ENCODE measurements around the gene ZWINT.
A peak's percentile ranks its signal among the peaks of the same experiment; 100 is the strongest.

The ZWINT gene, protein sequence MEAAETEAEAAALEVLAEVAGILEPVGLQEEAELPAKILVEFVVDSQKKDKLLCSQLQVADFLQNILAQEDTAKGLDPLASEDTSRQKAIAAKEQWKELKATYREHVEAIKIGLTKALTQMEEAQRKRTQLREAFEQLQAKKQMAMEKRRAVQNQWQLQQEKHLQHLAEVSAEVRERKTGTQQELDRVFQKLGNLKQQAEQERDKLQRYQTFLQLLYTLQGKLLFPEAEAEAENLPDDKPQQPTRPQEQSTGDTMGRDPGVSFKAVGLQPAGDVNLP

DNA sequence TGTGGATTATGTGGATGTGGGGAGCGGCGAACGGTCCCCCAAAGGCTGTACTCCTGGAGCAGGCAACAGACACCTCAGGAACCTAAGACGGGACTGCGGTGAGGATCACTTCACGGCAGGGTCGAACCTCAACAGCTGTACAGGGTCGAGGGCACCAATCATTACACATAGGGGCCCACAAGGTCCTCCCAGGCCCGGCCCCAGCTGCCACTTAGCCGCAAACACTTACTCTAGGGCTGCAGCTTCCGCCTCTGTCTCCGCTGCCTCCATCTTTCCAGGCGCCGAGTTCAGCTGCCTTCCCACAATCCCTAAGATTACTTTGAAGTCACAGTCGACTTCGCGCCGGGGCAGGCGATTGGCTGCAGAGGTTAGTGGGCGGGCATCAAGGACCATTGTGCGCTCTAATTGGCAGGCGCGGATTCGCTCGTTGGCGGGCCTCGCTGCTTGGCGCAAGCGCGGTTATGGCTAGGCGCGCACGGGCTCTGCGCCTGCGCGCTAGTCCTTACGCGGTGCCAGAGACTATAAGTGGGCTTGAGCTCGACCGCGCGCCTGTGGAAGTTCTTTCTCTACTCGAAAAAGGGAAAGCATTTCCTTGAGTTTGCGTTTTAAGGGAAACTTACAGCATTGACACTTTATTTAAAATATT, at the start of gene ZWINT:
Gene ZWINT, minus strand, starts transcription at position 293 of the 646 bp plus-strand sequence. Its CDS starts 23 bp downstream, at position 270.
- FAIRE-seq: peak; percentile 99
- peak; percentile 93 for DNase-seq (ENCODE audit: insufficient read length, low spot score)

DNA sequence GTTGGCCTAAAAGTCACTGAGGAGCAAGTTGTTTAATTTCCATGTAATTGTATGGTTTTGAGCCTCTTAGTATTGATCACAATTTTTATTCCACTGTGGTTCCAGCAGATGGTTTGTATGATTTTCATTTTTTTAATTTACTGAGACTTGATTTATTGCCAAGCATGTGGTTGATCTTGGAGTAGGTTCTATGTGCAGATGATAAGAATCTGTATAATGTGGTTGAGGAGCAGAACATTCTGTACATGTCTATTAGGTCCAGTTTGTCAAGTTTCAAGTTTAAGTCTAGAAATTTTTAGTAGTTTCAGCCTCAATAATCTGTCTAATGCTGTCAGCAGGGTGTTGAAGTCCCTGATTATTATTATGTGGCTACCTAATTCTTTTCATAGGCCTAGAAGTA, 22.7 kb upstream of the ZWINT start:
- DNase-seq (ENCODE audit: insufficient read length, low spot score): no peak
- FAIRE-seq: no peak

DNA sequence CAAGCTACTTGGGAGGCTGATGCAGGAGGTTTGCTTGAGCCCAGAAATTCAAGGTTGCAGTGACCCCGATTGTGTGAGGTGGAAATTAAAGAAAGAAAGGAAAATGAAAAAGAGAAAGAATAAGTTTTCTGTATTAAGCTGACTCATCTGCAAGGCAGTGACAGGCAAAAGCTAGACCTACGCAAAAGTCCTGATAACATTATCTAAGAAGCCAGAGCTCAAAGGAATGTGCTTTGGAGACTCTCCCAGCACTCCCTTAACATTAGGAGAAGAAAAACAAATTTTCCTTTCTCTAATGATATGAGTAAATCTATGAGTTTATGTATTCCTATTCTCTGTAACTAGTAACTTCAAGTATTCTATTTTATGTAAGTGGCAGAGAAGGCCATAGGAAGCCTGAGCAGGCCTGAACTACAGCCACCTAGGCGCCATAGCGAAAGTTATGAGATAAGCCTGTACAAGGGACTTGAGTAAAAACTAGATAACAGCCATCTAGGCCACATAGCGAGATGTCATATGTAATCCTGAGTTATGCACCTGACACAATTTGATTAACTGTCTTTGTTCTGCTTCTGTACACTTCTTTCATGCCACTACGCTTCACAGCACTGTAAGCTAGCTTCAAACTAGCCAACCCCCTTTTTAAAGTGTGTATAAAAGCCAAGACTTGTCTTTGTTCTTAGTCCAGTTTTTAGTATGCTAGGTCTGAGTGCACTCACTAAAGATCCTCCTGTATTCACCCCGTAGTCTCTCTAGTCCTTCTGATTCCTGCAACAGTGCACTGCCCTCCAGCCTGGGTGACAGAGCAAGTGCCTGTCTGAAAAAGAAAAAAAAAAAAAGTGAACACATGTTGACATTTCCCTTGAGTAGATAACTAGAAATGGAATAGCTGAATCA, 9.4 kb upstream of the ZWINT start:
- no peak for DNase-seq (ENCODE audit: insufficient read length, low spot score)
- FAIRE-seq: no peak

DNA sequence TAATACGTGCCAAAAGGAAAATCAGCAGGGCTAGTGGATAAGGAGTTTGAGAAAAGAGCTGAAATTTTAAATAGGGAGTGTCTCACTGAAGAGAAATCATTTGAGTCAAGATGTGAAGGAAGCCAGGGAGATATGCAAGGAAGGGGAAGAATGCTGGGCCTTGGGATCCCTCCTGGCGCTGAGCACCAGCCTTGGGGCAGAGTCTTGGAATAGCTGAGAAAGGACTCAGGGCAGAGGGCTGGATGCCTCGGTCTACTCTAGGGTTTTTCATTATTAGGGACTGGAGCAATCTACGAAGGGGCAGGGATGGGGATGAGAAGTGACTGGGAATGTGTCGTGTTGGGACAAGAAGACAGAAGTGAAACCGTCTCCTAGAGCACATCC, 484 bp downstream of the ZWINT start:
- FAIRE-seq: no peak
- no peak for DNase-seq (ENCODE audit: insufficient read length, low spot score)

DNA sequence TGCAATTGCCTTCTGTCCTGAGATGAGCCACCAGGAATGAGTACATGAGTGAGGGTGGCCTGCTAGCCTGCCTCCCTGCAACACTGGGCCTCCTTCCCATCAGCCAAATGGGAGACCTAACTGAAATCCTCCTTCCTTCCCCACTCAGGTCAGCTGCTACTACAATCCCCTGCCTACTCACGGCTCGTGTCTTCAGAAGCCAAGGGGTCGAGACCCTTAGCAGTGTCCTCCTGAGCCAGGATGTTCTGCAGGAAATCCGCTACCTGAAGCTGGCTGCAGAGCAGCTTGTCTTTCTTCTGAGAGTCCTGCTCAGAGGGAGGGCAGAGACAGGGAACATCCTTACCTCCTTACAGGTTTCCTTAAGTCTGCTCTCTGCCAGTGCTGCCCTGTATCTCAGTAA, 1.2 kb downstream of the ZWINT start:
- FAIRE-seq: no peak
- DNase-seq (ENCODE audit: insufficient read length, low spot score): no peak

DNA sequence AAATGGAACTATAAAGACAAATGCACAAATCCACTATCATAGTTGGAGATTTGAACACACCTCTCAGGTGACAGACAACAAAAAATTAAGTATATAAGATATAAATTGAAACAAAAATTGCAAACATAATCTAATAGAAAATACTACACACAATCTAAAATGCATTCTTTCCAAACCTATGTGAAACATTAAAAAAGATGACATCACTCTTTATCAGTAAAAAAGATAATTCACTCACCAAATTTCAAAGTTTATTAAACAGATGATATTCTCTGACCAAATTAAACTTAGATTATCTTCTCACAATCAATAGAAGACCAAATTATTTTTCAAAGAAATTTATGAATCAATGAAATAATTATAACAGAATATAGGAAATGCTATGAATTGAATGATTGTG, 4.0 kb downstream of the ZWINT start:
- FAIRE-seq: no peak
- no peak for DNase-seq (ENCODE audit: insufficient read length, low spot score)

DNA sequence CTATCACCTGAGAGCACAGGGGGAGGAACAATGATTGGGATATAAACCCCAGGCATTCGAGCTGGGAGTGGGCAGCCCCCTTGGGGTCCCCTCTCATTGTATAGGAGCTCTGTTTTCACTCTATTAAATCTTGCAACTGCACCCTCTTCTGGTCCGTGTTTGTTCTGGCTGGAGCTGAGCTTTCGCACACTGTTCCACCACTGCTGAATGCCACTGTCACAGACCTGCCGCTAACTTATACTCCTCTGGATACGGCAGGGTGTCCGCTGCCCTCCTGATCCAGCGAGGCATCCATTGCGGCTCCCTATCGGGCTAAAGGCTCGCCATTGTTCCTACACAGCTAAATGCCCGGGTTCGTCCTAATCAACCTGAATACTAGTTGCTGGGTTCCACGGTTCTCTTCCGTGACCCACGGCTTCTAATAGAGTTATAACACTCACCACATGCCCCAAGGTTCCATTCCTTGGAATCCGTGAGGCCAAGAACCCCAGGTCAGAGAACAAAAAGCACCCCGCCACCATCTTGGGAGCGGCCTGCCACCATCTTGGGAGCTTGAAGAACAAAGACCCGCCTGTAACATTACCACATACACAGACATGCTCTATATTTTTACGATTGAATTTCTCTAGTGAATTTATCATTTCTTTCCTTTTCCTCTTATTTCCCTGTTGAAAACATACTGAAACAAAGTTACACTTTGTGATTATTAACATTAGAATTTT, 9.0 kb downstream of the ZWINT start:
- DNase-seq (ENCODE audit: insufficient read length, low spot score): no peak
- no peak for FAIRE-seq

DNA sequence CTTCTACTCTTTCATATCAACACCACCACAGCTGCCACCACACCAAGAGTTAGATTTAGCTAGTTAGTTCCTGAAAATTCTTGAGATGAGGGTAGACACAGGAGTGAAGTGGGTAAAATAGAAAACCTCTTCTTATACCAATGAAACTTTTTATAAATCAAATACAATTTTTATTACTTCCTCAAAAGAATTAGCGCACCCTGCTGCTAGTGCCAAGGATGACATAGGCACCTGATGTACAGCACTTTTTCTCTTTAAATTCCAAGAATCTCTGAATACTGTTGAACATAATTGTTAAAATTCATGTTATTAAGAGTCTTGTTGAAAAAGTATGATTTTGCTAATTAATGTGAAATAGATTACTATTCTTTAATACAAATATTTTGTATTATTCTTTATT, 11.4 kb downstream of the ZWINT start:
- DNase-seq (ENCODE audit: insufficient read length, low spot score) (no peak), FAIRE-seq (no peak)

DNA sequence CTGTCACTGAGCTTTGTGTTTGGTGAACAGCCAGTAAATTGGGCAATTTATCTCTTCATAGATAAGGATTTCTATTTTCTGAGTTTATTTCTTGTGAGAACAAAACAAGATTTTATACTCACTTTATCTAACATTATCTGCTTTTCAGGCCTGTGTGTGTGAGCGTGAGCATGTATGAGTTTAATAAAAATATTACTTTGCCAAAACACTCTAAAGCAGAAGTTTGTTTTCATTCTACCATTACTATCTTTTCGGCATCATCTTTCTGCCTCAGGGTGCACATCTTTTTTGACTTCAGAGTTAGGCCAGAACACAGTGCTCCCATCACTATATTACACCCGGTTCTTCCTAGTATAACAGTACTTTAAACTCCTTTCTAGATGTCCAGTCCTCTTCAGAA, 13.0 kb downstream of the ZWINT start:
- FAIRE-seq (no peak), DNase-seq (ENCODE audit: insufficient read length, low spot score) (no peak)

DNA sequence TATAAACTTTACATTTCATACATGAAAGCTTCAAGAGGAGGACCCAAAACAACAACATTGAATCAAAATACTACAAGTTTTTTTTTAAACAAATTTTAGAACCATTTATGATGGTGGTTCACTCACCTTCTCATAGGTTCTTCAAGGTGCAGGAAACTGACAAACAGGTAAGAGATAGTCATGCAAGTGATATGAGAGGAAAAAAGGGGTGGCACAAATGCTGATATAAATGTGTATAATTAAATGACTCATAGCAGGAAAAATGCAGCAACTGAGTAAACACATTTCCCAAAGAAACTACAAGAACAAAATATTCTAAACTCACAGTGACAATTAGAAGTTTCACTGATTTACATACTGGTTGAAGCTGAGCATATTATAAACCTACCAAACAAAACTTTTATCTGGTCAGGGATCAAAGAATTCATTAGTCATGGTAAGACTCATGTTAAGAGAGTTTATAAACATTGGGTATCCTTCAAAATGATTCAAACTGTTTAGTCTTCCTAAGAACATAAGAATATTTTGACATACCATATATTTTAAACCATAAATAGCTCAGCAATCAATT, 14.1 kb downstream of the ZWINT start:
- FAIRE-seq (no peak), DNase-seq (ENCODE audit: insufficient read length, low spot score) (no peak)

DNA sequence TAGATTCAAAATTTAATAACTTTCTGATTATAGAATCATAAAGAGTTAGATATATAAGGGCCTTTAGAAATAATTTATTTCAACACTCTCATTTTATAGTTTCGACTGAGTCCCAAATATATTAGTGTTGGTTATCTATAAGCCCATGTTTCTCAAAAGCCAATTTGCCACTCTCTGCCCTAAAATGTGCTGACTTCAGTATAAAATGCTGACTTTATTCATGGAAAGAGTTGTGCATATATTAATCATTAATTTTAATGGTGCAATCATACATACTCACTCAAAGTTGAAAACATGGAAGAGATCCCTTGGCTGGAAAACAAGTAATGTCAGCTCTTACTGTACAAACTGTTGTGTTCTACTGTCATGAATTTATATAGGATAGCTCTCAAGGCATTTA, 19.4 kb downstream of the ZWINT start:
- FAIRE-seq: no peak
- no peak for DNase-seq (ENCODE audit: insufficient read length, low spot score)

DNA sequence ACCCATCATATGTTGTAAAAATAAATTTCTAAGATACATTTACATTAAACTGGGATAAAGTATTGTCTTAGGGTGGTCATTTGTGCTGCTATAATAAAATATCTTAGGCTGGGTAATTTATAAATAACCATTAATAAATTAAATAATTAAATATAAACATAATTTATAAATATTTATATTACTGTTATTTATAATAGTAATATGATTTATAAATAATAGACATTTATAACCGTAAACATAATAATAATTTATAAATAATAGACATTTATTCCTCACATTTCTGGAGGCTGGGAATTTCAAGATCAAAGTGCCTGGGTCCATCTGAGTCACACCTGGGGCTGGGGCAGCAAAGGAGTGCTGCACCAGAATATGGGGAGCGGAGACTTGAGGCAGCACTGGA, 31.1 kb downstream of the ZWINT start:
- no peak for FAIRE-seq
- DNase-seq (ENCODE audit: insufficient read length, low spot score): no peak

DNA sequence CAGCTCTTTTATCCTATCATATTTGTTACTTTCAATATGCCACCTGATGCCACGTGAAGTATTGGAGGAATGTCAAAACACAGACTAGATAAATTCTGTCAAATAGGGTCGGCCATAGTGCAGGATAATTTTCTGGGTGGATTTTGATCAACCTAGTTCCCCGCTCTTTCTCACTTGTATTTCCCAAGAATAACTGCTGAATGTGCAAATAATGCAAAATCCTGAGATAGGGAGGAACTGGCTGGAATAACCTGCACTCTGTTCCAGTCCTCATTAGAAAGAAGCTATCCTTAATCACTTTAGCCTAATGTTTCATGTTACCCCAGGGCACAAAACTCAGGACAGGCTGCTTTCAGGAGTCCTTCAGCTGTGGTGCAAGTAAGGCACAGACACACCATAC, 33.9 kb downstream of the ZWINT start:
- FAIRE-seq: no peak
- no peak for DNase-seq (ENCODE audit: insufficient read length, low spot score)

DNA sequence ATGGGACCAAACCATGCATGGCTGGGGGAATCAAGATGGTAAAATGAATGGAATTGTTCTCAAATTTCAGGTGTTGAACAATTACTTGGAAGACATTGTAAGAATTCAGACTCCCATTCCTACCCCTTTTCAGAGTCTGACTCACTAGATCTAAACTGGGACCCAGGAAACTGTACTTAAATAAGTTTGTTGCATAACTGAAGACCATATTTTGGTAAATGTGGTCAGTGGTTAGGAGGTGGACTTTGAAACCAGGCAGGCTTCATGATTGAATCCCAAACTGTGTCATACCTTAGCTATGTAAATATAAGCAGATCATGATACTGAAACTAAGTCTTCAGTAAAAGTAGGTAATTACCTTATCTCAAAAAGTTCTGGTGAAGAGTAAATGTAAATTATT, 41.7 kb downstream of the ZWINT start:
- DNase-seq (ENCODE audit: insufficient read length, low spot score) (no peak), FAIRE-seq (no peak)

DNA sequence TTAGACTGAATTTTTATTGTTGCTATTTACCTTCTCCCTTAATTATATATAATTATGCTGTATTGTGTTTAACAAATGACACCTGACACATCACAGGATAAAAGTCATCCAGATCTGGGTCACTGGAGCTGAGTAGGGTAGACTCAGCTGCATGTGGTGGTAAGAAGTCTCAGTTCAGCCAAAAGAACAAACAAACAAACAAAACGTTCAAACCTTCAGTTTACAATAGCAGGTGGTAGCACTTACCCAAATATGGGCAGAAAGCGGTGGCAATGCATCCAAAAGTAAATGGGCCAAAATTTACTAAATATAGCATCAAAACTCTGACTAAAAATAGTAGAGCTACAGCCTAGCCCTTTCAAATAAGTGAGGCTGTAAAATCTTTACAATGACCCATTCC, 42.2 kb downstream of the ZWINT start:
- FAIRE-seq: no peak
- DNase-seq (ENCODE audit: insufficient read length, low spot score): no peak

DNA sequence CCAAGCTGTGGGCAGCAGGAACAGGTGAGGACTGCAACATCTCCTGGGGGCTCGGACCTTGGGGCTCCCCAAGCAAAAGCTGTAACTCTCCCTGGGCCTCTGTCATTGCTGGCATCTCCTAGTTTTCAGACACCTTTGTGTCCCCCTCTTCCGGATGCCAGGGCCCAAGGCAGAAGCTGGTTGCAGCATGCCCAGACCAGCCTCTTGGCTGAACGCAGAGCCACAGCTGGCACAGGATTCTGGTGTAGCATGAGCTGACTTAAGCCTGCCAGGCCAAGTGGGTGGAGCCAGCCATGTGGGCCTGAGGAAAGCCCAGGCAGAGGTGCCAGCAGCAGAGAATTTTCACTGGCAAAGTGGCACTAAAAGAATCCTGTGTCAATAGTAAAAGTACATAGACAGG, 43.5 kb downstream of the ZWINT start:
- no peak for FAIRE-seq

DNA sequence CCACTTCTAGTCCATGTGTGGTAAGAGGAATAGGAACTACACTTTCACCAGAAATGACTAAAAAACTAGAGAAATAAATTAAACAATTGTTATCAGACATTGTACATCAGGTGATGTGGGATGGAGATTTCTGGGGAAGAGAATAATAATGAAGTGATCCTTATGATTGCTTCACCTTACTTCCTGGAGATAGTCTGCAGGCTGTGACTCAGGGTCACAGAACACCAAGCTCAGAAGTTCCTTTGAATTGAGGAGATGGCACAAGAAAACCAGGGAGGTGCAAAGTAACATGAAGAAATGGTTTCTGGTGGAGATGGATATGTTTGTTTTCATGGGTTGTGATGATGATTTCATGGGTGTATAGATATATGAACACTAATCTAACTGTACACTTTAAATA, 44.5 kb downstream of the ZWINT start:
- no peak for FAIRE-seq
- no peak for DNase-seq (ENCODE audit: insufficient read length, low spot score)

More for the DNA sequence above, 43.5 kb downstream of the ZWINT start:
- DNase-seq (ENCODE audit: insufficient read length, low spot score): no peak

All from HTR-8/SVneo (cell line).